ENCODE measurements around the gene LTB4R2.

The LTB4R2 gene

GRCh38 chr14:24261969-24262327 lies 48.0 kb upstream of the LTB4R2 start:
- Histone ChIP-seq H3K27ac (ENCODE audit: low read depth, low read length, poor library complexity, severe bottlenecking) (no peak overlapping the region), H3K27me3 (ENCODE audit: insufficient read depth, low read length) (no peaks in the 10 kb centered on the region), H3K79me2 (ENCODE audit: insufficient read depth, low read length) (no peaks in the 10 kb centered on the region), H4K20me1 (ENCODE audit: insufficient read depth, low read length) (no peaks in the 10 kb centered on the region), H3K9ac (ENCODE audit: low read length) (no peak overlapping the region), H3F3A (ENCODE audit: insufficient read depth, low read length) (no peaks in the 10 kb centered on the region), H3K4me2 (ENCODE audit: low read length) (no peak overlapping the region), H3K36me3 (ENCODE audit: insufficient read depth, low read length) (0 out of 2 replicates have a peak, but pooled peaks cover 3% of the 10 kb centered on the region), H3K9me3 (ENCODE audit: low read length) (no peaks in the 10 kb centered on the region), H2AFZ (ENCODE audit: low read length) (no peak overlapping the region), H3K4me1 (ENCODE audit: insufficient read depth, low read length, severe bottlenecking) (no peaks in the 10 kb centered on the region), H3K4me3 (ENCODE audit: low read depth, low read length, poor library complexity, severe bottlenecking) (no peak overlapping the region), H3K9me2 (ENCODE audit: low read depth, low read length) (no peaks in the 10 kb centered on the region)
- TF ChIP-seq, protein P1, sequence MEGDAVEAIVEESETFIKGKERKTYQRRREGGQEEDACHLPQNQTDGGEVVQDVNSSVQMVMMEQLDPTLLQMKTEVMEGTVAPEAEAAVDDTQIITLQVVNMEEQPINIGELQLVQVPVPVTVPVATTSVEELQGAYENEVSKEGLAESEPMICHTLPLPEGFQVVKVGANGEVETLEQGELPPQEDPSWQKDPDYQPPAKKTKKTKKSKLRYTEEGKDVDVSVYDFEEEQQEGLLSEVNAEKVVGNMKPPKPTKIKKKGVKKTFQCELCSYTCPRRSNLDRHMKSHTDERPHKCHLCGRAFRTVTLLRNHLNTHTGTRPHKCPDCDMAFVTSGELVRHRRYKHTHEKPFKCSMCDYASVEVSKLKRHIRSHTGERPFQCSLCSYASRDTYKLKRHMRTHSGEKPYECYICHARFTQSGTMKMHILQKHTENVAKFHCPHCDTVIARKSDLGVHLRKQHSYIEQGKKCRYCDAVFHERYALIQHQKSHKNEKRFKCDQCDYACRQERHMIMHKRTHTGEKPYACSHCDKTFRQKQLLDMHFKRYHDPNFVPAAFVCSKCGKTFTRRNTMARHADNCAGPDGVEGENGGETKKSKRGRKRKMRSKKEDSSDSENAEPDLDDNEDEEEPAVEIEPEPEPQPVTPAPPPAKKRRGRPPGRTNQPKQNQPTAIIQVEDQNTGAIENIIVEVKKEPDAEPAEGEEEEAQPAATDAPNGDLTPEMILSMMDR (IDR thresholded peaks at IDR 0.05; ENCODE audit: low read length): no peak
- TF ChIP-seq EZH2 (IDR thresholded peaks at IDR 0.05; ENCODE audit: borderline replicate concordance, low read length): no peak

GRCh38 chr14:24262821-24263733 lies 46.9 kb upstream of the LTB4R2 start, which contains the start of gene TGM1:
Gene TGM1, minus strand, starts transcription at chr14:24263177. Its CDS starts 825 bp downstream, at chr14:24262352.
- Histone ChIP-seq H3K9me3 (ENCODE audit: low read length) (no peaks in the 10 kb centered on the region), H3K4me1 (ENCODE audit: insufficient read depth, low read length, severe bottlenecking) (no peaks in the 10 kb centered on the region), H3K4me2 (ENCODE audit: low read length) (no peak within 1 kb of the TSS), H3K4me3 (ENCODE audit: low read depth, low read length, poor library complexity, severe bottlenecking) (no peak within 1 kb of the TSS), H3K9me2 (ENCODE audit: low read depth, low read length) (no peaks in the 10 kb centered on the region), H3K27me3 (ENCODE audit: insufficient read depth, low read length) (no peaks in the 10 kb centered on the region), H3K9ac (ENCODE audit: low read length) (no peak within 1 kb of the TSS), H3K79me2 (ENCODE audit: insufficient read depth, low read length) (no peaks in the 10 kb centered on the region), H3K27ac (ENCODE audit: low read depth, low read length, poor library complexity, severe bottlenecking) (no peak within 1 kb of the TSS), H3F3A (ENCODE audit: insufficient read depth, low read length) (no peaks in the 10 kb centered on the region), H2AFZ (ENCODE audit: low read length) (no peak within 1 kb of the TSS), H4K20me1 (ENCODE audit: insufficient read depth, low read length) (no peaks in the 10 kb centered on the region), H3K36me3 (ENCODE audit: insufficient read depth, low read length) (0 out of 2 replicates have a peak, but pooled peaks cover 3% of the 10 kb centered on the region)
- no peak for TF ChIP-seq EZH2 (IDR thresholded peaks at IDR 0.05; ENCODE audit: borderline replicate concordance, low read length)
- TF ChIP-seq, protein P1 (IDR thresholded peaks at IDR 0.05; ENCODE audit: low read length): no peak

DNA sequence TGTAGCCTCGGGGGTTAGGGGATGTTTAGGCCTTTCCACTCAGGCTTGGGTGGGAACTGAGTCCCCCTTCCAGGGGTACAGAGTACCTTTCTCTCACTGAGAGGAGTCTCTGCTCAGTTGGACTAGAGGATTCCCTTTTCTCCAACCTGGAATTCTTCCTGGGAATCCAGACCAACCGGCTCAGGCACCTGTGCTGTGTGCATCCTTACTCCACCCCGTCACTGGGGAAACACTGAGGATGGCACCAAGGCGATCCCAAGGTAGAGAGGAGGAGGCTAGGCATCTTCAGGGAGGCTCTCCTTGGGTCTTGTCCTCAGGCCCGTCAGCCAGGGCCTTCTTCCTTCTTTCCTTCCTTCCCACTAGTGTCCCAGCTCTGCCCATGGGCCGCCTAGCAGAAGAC lies 46.1 kb upstream of the LTB4R2 start:
- Histone ChIP-seq H3K9me3 (ENCODE audit: low read length) (no peaks in the 10 kb centered on the region), H3K27me3 (ENCODE audit: insufficient read depth, low read length) (no peaks in the 10 kb centered on the region), H3K79me2 (ENCODE audit: insufficient read depth, low read length) (no peaks in the 10 kb centered on the region), H3F3A (ENCODE audit: insufficient read depth, low read length) (no peaks in the 10 kb centered on the region), H2AFZ (ENCODE audit: low read length) (no peak overlapping the region), H4K20me1 (ENCODE audit: insufficient read depth, low read length) (no peaks in the 10 kb centered on the region), H3K9ac (ENCODE audit: low read length) (no peak overlapping the region), H3K4me2 (ENCODE audit: low read length) (no peak overlapping the region), H3K4me1 (ENCODE audit: insufficient read depth, low read length, severe bottlenecking) (no peaks in the 10 kb centered on the region), H3K27ac (ENCODE audit: low read depth, low read length, poor library complexity, severe bottlenecking) (no peak overlapping the region), H3K9me2 (ENCODE audit: low read depth, low read length) (no peaks in the 10 kb centered on the region), H3K36me3 (ENCODE audit: insufficient read depth, low read length) (0 out of 2 replicates have a peak, but pooled peaks cover 3% of the 10 kb centered on the region), H3K4me3 (ENCODE audit: low read depth, low read length, poor library complexity, severe bottlenecking) (no peak overlapping the region)
- no peak for TF ChIP-seq EZH2 (IDR thresholded peaks at IDR 0.05; ENCODE audit: borderline replicate concordance, low read length)
- TF ChIP-seq, protein P1 (IDR thresholded peaks at IDR 0.05; ENCODE audit: low read length): no peak

Data from OCI-LY1 (cell line).